22Rv1 (cell line): ENCODE data around the gene TMEM62.

ENCODE experiments used
- ZFX ChIP-seq: fragments of 450-650 bp; IDR thresholded peaks from 2 replicates; pipeline ENCODE4 v1.6.1; 2017; ENCODE audit warnings: antibody characterized with exemption, borderline replicate concordance
- TF ChIP-seq, protein P1 (sequence below): fragments of 450-650 bp; IDR thresholded peaks from 2 replicates; pipeline ENCODE4 v1.5.1; 2017; ENCODE audit warnings: mild to moderate bottlenecking

DNA sequence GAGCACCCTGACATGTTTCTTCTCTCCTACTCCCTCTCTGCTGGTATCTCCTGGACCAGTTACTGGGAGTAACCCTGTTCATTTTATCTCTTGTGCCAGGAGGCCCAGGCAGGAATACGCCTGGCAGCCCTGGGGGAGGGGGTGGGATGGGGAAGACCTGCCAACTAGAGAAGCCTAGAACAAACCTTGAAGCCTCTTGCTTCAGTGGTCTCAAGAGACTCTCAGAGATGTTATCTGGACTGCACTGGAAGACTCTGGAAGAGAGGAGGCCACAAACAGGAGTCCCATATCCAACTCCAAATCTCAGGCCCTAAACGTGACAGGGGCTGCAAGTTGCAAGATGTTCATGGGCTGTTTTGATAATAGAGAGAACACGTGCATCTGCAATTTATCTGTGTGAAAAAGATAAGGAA is 87.6 kb downstream of the TMEM62 start, which contains the start of gene EPB42:
- TF ChIP-seq, protein P1, sequence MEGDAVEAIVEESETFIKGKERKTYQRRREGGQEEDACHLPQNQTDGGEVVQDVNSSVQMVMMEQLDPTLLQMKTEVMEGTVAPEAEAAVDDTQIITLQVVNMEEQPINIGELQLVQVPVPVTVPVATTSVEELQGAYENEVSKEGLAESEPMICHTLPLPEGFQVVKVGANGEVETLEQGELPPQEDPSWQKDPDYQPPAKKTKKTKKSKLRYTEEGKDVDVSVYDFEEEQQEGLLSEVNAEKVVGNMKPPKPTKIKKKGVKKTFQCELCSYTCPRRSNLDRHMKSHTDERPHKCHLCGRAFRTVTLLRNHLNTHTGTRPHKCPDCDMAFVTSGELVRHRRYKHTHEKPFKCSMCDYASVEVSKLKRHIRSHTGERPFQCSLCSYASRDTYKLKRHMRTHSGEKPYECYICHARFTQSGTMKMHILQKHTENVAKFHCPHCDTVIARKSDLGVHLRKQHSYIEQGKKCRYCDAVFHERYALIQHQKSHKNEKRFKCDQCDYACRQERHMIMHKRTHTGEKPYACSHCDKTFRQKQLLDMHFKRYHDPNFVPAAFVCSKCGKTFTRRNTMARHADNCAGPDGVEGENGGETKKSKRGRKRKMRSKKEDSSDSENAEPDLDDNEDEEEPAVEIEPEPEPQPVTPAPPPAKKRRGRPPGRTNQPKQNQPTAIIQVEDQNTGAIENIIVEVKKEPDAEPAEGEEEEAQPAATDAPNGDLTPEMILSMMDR = no peak
- TF ChIP-seq ZFX = no peak
